ENCODE results near the gene RANBP10. TPM values are rescaled to one million over a fixed set of nuclear protein-coding genes. Genes with fewer than 3 reads are reported as not detected.
"Not testable (repeated sequence)": the region's sequence is repeated elsewhere in the genome, so short reads cannot be mapped to it uniquely, and the experiment has no call there.

Gene RANBP10
- total RNA-seq, 1 donor from 2014 or later = 5.7 TPM

- peak; percentile 72 for DNase-seq (ENCODE audit: low read depth, low spot score)
Observed at GRCh38 chr16:67719048-67719777, 87.1 kb downstream of the RANBP10 start, which contains the start of gene GFOD2. Gene GFOD2, minus strand, starts transcription at chr16:67719316. Its CDS starts 33,601 bp downstream, at chr16:67685715.

- DNase-seq (ENCODE audit: low read depth, low spot score) = no peak
Observed at GRCh38 chr16:67718668-67719047, 87.7 kb downstream of the RANBP10 start.

- DNase-seq (ENCODE audit: low read depth, low spot score) = no peak
Observed at GRCh38 chr16:67716097-67716496, 90.3 kb downstream of the RANBP10 start.

- DNase-seq (ENCODE audit: low read depth, low spot score) = no peak
Observed at GRCh38 chr16:67714522-67714921, 91.8 kb downstream of the RANBP10 start.

- no peak for DNase-seq (ENCODE audit: low read depth, low spot score)
Observed at GRCh38 chr16:67713647-67714273, 92.6 kb downstream of the RANBP10 start.

GRCh38 chr16:67710607-67711006, 95.8 kb downstream of the RANBP10 start:
- no peak for DNase-seq (ENCODE audit: low read depth, low spot score)

GRCh38 chr16:67709050-67709449, 97.3 kb downstream of the RANBP10 start:
- no peak for DNase-seq (ENCODE audit: low read depth, low spot score)

- no peak for DNase-seq (ENCODE audit: low read depth, low spot score)
Observed at GRCh38 chr16:67708368-67708771, 98.0 kb downstream of the RANBP10 start.

- DNase-seq (ENCODE audit: low read depth, low spot score) = no peak
Observed at GRCh38 chr16:67707790-67708189, 98.6 kb downstream of the RANBP10 start.

- no peak for DNase-seq (ENCODE audit: low read depth, low spot score)
Observed at GRCh38 chr16:67707210-67707609, 99.2 kb downstream of the RANBP10 start.

- DNase-seq (ENCODE audit: low read depth, low spot score) = no peak
Observed at GRCh38 chr16:67704110-67704509, 102.2 kb downstream of the RANBP10 start.

- no peak for DNase-seq (ENCODE audit: low read depth, low spot score)
Observed at GRCh38 chr16:67703626-67704025, 102.7 kb downstream of the RANBP10 start.

- DNase-seq (ENCODE audit: low read depth, low spot score) = no peak
Observed at GRCh38 chr16:67702130-67702529, 104.2 kb downstream of the RANBP10 start.

GRCh38 chr16:67701420-67701819, 104.9 kb downstream of the RANBP10 start:
- no peak for DNase-seq (ENCODE audit: low read depth, low spot score)

- no peak for DNase-seq (ENCODE audit: low read depth, low spot score)
Observed at GRCh38 chr16:67699265-67699664, 107.1 kb downstream of the RANBP10 start.

- DNase-seq (ENCODE audit: low read depth, low spot score) = no peak
Observed at GRCh38 chr16:67697422-67698185, 108.8 kb downstream of the RANBP10 start.

- no peak for DNase-seq (ENCODE audit: low read depth, low spot score)
Observed at GRCh38 chr16:67694611-67695010, 111.7 kb downstream of the RANBP10 start.

- DNase-seq (ENCODE audit: low read depth, low spot score) = not testable (repeated sequence)
Observed at GRCh38 chr16:67693517-67694285, 112.7 kb downstream of the RANBP10 start.

GRCh38 chr16:67685388-67686112, 120.8 kb downstream of the RANBP10 start:
- DNase-seq (ENCODE audit: low read depth, low spot score) = no peak

GRCh38 chr16:67683767-67684166, 122.6 kb downstream of the RANBP10 start:
- DNase-seq (ENCODE audit: low read depth, low spot score) = no peak
